DMS114 treated with DMSO at 0.1 percent for 48 hours (cell line): ENCODE data around the gene CNOT11.

Experiments
- DNase-seq: peaks from one replicate; lab custom pipeline; 2025; ENCODE audit not compliant: unreplicated experiment; lab: John Stamatoyannopoulos, UW

CNOT11 gene

DNA sequence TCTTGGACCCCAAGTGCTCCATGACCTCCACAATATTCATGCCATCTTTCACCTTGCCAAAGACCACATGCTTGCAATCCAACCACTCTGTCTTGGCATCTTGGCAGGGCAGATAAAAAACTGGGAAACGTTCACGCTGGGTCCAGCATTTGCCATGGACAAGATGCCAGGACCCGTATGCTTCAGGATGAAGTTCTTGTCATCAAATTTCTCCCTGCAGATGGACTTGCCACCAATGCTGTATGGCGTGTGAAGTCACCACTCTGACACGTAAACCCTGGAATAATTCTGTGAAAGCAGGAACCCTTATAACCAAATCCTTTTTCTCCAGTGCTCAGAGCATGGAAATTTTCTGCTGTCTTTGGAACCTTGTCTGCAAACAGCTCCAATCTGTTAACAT, 21.5 kb downstream of the CNOT11 start:
- no peak for DNase-seq

DNA sequence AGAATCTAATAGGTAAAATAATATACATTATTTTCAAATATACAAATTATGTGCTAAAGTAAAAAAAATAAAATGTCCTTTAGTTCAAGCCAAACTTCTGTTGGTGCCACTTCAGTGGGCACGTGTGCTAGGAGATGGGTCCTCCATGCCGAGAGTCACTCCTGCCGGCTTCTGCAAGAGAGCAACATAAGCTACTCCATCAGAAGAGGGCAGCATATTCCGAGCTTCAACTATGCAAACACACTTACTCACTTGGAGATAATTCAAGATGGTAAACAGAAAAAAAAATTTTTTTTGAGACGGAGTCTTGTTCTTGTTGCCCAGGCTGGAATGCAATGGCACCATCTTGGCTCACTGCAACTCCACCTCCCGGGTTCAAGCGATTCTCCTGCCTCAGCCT, 24.4 kb downstream of the CNOT11 start:
- DNase-seq: no peak

DNA sequence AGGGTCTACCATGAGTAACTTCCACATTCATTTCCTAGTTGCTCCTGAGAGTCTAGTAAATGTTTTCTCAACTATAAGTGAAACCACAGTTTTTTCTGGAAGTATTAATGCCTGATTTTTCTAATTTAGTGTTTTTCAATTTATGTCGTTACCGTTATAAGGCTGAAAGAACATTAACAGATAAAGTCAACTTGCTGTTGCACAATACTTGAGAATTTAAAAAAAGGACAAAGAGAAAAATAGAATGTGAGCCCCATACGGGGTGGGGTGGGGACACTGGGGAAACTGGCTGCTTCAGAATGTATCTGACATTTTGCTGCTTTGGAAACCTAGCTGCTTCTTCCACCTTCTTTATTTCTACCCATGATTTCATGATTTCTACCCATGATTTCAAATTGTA, 26.2 kb downstream of the CNOT11 start:
- no peak for DNase-seq

DNA sequence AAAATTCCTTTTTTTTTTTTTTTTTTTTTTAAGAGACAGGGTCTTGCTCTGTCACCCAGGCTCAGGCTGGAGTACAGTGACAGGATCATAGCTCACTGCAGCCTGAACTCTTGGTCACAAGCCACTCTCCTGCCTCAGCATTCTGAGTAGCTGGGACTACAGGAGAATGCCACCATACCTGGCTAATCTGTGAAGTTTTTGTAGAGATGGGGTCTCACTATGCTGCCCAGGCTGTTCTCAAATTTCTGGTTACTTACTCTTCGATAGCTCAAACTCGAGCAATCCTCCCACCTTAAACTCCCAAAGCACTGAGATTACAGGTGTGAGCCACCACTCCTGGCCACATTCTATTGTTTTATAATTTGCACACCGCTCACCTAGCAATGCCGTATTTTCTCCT, 28.8 kb downstream of the CNOT11 start:
- no peak for DNase-seq

DNA sequence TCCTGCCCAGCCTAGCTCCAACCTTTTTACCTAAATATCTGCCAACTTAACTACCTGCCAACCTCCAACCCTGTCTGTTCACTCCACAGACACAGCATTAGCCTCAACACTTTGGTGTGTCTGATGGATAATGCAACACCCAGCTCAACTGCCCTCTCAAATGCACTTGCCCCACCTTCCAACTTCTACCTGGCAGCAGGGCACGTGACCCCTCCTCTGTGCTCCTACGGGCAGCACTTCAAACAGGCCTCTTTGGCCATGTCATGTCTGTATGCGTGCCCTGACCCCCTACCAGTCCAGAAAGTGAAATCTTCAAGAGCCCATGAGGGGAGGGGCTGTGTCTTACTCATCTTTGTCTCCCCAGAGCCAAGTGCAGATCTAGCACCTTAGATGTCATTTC, 30.3 kb downstream of the CNOT11 start:
- DNase-seq: no peak

DNA sequence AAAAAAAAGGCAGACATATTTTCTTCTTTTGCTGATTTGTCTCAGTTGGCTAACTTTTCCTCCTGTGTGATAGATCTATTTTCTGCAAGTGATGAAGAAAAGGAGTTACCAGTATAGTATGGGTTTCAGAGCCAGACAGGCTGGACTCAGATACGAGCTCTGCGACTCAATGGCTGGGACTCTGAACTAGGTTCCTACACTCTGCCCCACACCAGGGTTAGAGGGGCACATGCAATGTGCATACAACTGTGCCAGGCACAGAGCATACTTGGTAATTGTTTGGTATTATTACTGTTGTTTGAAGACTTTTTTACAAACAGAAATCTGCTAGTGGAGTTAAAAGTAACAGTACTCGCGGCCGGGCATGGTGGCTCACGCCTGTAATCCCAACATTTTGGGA, 34.0 kb downstream of the CNOT11 start:
- no peak for DNase-seq

DNA sequence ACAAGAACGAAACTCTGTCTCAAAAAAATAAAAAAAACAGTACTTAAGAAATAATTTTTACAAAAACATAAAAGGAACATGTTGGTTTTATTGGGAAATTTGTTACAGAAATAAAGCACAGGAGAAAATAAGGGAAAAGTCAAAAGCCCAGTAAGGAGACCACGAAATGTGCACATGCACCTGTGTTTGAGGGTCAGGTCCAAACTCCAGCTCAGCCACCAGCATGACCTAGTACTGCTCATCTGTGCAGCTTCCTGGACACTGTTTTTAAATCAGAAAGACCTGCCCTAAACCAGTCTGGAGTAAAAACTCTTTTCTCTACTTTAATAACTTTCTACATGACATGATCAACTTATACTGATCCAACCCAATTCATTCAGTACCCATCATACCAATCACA, 34.6 kb downstream of the CNOT11 start:
- DNase-seq: no peak

DNA sequence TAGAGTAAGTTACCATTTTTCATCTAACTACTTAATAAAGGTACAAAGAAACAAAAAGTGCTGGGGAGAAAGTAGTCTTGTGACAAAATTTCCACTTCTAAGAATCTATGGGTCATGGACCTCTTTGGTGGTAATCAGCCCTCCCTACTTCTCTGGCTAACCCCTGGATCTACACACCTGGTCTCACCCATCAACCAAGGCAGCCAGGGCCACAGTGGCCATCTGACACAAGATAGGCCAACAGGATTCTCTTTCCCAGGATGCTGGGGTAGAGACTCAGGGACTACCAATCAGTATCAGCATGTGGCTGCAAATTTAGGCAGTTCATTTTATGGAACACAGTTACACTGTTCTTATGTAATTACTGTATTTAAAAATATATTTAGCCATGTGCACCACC, 38.0 kb downstream of the CNOT11 start:
- DNase-seq: no peak

DNA sequence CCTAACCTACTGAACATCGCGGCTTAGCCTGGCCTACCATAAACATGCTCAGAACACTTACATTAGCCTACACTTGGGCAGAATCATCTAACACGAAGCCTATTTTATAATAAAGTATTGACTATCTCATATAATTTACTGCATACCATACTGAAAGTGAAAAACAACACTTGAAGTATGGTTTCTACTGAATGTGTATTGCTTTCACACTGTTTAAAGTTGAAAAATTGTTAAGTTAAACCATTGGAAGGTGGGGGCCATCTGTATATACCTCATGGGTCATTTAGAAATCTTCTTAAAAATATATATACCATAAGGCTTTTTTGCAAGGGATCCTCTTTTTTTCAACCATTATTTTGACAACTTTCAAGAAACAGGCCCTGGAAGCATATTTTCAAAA, 39.3 kb downstream of the CNOT11 start:
- no peak for DNase-seq

DNA sequence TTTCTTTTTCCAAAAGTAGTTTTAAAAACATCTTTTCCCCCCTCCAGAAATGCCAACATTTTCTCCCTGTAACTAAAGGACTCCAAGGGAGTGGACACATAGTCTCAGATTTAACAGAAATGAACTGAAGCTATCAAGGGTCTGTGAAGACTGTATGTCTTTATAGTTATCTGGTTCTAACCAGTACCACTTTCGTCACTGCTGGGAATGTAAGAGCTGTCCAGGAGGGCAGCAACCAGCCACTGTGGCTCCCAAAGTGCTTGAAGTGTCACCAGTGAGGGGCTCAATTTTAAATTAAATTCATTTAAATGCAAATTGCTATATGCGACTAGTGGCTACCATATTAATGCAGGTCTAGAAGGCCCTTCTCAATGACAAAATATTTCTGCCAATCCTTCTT, 40.9 kb downstream of the CNOT11 start:
- DNase-seq: no peak

DNA sequence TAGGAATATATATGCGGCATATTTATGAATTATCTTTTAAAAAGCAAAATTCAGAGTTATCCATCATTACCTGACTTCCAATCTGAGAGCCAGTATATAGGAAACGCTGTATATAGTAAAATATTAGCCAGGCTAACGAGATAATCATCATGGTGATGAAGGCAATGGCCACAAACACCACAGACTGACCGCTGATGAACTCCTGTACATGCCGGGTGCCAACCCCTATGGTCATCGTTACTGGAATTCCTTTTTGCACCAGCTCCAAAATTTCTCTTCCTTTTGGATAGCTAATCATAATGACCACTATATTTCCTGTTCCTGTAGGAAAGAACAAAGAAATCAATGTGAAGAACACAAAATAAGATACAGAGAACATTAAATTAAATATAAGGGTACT, 42.2 kb downstream of the CNOT11 start:
- DNase-seq: no peak

DNA sequence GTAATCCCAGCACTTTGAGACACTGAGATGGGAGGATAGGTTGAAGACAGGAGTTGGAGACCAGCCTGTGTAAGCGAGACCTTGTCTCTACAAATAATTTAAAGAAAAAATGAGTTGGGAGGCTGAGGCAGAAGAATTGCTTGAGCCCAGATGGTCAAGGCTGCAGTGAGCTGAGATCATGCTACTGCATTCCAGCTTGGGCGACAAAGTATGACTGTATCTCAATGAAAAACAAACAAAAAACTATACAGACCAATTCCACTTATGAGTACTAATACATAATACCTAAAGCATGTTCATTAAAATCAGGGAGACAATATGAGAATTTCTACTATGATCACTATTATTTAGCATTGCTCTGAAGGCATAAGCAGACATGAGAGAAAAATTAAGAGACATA, 43.2 kb downstream of the CNOT11 start:
- no peak for DNase-seq

DNA sequence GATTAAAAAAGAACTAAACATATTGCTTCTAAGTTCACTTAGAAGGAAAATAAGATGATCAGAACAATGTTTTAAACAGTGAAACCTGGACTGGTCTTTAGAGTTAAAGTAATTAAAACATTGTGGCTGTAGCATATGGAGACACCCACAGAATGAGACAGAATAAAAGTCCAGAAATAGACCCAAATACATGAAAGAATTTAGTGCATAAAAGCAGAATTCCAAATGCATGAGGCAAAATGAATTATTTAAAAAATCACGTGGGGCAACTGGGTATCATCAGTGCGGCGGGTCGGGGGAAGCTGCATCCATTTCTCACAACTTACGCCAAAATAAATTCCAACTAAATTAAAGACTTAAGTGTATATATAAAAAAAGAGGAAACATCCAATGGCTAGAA, 43.7 kb downstream of the CNOT11 start:
- DNase-seq: no peak

DNA sequence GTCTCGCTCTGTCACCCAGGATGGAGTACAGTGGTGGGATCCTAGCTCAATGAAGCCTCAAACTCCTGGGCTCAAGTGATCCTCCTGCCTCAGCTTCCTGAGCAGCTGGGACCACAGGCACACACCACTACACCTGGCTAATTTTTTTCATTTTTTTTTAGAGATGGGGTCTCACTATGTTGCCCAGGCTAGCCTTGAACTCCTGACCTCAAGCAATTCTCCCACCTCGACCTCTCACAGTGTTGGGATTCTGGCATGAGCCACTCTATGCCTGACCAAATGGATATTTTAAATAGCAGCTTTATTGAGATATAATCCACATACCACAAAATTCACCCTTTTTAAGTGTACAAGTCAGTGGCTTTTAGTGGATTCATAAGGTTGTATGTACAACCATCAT, 44.7 kb downstream of the CNOT11 start:
- no peak for DNase-seq

DNA sequence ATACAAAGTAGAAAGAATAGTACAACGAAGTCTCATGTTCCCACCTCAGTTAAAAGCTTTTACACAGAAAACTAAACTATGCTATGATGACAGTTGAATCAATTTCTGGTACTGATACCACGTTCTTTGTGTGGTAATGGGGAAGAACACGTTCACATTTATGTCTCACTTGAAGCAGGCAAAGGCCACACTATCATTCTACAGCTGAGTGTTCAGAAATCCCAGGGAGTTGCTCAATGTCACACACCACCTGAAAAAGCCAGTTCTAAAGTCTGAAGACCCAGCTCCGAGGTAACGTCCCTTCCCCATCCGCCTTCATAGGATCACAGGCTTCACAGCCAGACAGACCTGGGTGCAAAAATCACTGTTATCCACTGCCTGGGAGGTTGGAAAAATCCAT, 46.9 kb downstream of the CNOT11 start:
- no peak for DNase-seq

DNA sequence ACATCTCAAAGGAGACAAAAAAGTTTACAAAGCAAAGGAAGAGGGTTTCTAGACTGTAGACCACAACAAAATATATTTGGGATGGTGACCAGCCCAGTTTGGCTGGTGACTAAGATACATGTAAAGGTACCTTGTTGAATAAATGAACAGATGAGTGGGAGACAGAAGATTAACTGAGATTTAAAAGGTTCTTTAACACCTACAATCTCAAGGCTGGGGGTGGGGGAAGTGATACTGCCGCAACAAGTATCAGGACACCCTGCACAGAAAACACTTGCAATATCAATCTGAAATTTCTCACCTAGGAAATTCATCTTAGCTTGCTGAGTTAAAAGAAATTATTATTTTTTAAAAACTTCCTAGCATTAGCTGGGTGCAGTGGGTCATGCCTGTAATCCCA, 47.5 kb downstream of the CNOT11 start:
- no peak for DNase-seq

DNA sequence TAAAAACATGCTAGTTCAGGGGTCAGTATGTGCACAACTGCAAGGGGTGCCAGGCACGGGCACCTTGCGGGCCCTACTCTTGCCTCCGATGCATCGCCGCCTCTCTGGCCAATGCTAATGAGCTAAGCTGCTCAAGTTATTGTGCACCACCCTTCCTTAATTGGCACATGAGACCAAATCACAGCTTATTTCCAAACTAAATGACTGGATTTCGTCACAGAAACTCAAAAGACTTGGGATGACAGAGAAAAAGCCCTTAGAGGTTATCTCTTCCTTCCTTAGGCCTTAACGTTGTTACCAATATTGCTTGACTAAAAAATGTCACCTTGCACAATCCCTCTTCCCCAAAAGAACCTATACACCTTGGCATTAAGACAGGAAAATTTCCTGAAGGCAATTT, 48.1 kb downstream of the CNOT11 start:
- DNase-seq: no peak

DNA sequence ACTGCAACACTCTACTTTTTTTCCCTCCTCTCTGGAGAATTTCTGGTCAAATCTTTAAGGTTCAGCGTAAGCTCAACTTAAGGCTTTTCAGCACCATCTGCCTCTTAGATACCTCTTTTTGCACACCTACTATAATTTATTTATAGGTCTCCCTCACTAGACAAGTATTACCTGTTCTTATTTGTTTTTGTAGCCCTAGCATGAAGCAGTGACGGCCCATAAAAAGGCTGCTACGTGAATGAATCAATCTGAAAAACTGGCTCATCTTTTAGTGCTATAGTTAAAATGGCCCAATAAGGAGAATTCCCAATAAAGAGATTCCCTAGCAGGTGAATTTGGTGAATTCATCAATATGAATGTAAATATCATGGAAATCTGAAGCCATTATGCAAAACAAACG, 49.3 kb downstream of the CNOT11 start:
- no peak for DNase-seq

DNA sequence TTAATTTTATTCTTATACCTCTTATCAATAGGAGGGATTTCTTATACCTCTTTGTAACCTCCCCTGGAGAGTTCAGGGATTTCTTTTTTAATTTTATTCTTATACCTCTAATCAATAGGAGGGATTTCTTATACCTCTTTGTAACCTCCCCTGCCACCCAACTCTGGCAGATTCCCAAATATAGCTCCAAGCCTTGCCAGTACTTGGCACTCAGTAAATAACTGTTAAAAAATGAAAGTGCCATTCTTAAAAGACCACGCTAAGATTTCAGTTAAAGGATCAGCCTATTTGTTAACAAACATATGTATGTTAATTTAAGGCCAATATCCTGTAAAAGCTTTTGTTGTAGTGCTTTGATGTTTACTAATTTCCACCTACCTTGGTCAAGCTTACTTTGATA, 51.0 kb downstream of the CNOT11 start:
- DNase-seq: no peak

DNA sequence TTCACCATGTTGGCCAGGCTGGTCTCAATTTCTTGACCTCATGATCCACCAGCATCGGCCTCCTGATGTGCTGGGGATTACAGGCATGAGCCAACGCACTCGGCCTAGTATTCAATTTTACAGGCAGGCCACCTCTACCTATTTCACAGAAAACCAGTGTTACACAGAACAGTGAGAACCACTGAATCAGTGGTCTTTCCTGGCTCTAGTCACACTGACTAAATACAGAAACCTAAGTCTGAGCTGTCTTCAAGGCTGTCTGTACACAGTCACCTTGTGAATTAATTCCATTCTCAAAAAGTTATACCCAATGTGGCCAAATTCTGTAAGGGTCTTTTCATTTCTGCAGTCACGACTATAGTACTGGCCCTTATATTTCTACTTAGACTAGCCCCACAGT, 52.3 kb downstream of the CNOT11 start:
- DNase-seq: no peak

DNA sequence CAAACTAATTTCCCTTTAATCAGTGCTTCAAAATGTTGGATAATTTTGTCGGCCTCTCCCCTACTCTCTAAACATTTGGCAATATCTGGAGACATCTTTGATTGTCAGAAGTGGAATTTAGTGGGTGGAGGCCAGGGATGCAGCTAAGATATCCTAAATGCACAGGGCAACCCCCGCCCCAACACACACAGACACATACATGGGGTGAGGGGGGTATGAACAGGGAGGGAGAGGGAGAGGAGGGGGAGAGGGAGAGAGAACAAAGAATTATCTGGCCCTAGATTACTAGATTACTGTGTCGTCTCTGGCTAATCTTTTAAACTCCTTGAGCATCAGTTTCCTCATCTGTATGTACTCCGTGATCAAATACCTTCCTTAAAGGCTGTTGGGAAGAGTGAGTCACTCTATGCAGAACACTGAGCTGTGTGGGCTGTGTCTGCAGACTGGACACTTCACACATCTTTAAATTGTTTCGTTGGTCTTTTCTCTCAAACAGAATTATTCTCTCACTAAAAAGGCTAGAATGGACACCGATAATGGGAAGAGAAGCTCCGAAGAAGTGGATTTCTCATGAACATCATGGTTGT, 52.9 kb downstream of the CNOT11 start:
- DNase-seq: no peak

DNA sequence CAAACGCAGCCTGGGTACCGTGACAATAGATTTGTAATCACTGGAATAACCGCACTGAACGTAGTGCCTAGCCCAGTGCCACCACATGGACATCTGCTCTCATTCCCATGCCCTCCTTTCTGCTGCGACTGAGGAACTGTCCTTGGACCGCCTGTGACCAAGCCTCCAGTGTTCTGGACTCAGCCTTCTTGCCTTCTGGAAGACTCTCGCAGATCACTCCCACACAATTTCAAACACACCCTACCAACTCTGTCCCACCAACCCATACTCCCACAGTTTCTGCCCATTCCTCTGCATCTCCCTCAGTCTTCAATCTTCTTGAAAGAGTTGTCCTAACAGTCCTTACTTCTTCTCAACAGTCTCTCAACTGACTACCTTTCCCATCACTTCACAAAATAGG, 53.7 kb downstream of the CNOT11 start:
- no peak for DNase-seq

DNA sequence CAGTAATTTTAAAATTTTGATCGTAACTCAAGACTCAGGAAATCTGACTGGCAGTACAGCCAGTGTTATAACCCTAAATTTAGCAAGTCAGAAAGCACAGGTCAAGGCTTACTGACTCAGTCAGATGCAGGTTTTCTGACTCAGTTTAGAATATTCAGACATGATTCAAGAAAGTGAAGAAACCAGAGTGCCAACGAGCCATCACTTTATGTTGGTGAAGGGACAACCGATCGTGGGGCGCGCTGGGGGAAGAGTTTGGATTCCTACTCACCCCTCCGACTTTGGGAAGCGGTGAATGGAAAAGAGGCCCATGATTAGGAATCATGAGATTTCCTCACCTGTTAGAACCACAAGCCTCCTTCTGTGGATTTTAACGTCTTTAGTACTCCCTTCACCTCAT, 54.8 kb downstream of the CNOT11 start:
- no peak for DNase-seq

DNA sequence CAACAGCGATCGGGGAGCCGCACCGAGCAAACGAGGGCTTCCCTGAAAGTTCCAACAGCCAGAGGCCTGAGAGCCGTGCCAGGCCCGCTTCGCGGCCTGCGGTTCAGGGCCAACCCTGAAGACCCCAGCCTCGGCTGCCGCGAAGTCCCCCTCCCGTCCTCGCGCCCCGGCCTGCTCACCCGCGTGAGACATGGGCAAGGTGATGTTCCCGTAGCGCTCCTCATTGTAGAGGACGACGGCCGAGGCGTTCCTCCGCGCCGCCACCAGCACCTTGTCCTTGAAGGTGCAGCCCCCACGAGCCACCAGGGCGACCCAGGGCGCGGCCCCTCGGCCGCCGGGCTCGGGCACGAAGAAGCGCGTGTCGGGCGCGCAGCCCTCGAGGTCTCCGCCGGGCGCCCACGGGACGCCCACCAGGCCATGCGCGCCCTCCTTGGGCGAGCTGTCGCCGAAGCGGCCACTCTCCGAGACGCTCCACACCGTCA, 55.3 kb downstream of the CNOT11 start:
- DNase-seq: no peak
